ENCODE results near the gene KCNH1.

DNA sequence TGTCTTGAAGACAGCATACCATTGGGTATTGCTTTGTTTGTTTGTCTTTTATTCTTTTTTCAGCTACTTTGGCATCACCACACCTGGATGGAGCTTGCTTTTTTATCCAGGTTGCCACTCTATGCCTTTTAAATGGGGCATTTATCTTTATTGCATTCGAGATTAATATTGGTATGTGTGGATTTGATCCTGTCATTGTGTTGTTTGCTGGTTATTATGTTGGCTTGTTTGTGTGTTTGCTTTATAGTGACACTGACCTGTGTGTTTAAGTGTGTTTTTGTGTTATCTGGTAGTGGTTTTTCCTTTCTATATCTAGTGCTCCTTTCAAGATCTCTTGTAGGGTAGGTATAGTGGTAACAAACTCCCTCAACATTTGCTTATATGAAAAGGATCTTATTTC lies 24.9 kb upstream of the KCNH1 start:
- TF ChIP-seq EZH2 (IDR thresholded peaks at IDR 0.05; ENCODE audit: borderline replicate concordance, insufficient read depth, low read length, poor library complexity, severe bottlenecking) = no peak
- TF ChIP-seq CTCF (IDR thresholded peaks at IDR 0.05; ENCODE audit: poor library complexity, severe bottlenecking) = no peak
- no peak for TF ChIP-seq POLR2AphosphoS5 (IDR thresholded peaks at IDR 0.05)
- TF ChIP-seq TAF1 (IDR thresholded peaks at IDR 0.05; ENCODE audit: low read depth) = no peak
- TF ChIP-seq EP300 (conservative IDR thresholded peaks at IDR 0.05; ENCODE audit: poor library complexity, severe bottlenecking) = no peak
- no peak for TF ChIP-seq SMC3 (conservative IDR thresholded peaks at IDR 0.05; ENCODE audit: poor library complexity)
- no peak for TF ChIP-seq RAD21 (conservative IDR thresholded peaks at IDR 0.05)
- TF ChIP-seq MXI1 (conservative IDR thresholded peaks at IDR 0.05; ENCODE audit: poor library complexity, severe bottlenecking) = no peak
- TF ChIP-seq, protein P1, sequence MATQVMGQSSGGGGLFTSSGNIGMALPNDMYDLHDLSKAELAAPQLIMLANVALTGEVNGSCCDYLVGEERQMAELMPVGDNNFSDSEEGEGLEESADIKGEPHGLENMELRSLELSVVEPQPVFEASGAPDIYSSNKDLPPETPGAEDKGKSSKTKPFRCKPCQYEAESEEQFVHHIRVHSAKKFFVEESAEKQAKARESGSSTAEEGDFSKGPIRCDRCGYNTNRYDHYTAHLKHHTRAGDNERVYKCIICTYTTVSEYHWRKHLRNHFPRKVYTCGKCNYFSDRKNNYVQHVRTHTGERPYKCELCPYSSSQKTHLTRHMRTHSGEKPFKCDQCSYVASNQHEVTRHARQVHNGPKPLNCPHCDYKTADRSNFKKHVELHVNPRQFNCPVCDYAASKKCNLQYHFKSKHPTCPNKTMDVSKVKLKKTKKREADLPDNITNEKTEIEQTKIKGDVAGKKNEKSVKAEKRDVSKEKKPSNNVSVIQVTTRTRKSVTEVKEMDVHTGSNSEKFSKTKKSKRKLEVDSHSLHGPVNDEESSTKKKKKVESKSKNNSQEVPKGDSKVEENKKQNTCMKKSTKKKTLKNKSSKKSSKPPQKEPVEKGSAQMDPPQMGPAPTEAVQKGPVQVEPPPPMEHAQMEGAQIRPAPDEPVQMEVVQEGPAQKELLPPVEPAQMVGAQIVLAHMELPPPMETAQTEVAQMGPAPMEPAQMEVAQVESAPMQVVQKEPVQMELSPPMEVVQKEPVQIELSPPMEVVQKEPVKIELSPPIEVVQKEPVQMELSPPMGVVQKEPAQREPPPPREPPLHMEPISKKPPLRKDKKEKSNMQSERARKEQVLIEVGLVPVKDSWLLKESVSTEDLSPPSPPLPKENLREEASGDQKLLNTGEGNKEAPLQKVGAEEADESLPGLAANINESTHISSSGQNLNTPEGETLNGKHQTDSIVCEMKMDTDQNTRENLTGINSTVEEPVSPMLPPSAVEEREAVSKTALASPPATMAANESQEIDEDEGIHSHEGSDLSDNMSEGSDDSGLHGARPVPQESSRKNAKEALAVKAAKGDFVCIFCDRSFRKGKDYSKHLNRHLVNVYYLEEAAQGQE (IDR thresholded peaks at IDR 0.05; ENCODE audit: borderline replicate concordance) = no peak

Data from neural cell (in vitro differentiated cells).